Measurements from ENCODE around the gene PARP16. TPM values are rescaled to one million over a fixed set of nuclear protein-coding genes. Genes with fewer than 3 reads are reported as not detected.

The PARP16 gene
- total and polyA plus RNA-seq, 8 donors = 2.6 to 17.5 (median 6.7) TPM

GRCh38 chr15:65323071-65323511 is 36.4 kb upstream of the PARP16 start:
- peaks cover 0 to 13% (median 0%) of the 10 kb centered on the region in 4 donors for H3K4me1 ChIP-seq
- no peak overlapping the region for H3K4me3 ChIP-seq
- no peaks in the 10 kb centered on the region for H3K36me3 ChIP-seq
- peaks cover 0 to 11% (median 0%) of the 10 kb centered on the region in 3 donors for H3K27me3 ChIP-seq
- intact Hi-C loops (cut with DNase I; ENCODE audit: low total_unique reads) = loop anchor here (5.0 kb wide), 1 partner anchor 64 kb away; no protein-coding TSS in a partner anchor
- DNase-seq = peak in 1 of 2 donors; percentile 91
- 14 to 20% (median 16%) methylated on average over 9 of the region's 9 CpGs for WGBS, 5 donors
- peak overlapping the region in 1 of 5 donors; percentile 54 for H3K27ac ChIP-seq
- TF ChIP-seq POLR2AphosphoS5 (IDR thresholded peaks at IDR 0.05) (peak in 2 of 3 donors; percentile 16 to 33), POLR2A (IDR thresholded peaks at IDR 0.05) (no peak)
- no peaks in the 10 kb centered on the region for H3K9me3 ChIP-seq

GRCh38 chr15:65318870-65319356 is 32.2 kb upstream of the PARP16 start:
- no peaks in the 10 kb centered on the region for H3K9me3 ChIP-seq
- no peak overlapping the region for H3K27ac ChIP-seq
- intact Hi-C loops (cut with DNase I; ENCODE audit: low total_unique reads) = no loop called here
- TF ChIP-seq POLR2A (IDR thresholded peaks at IDR 0.05) = no peak
- TF ChIP-seq EP300 (IDR thresholded peaks at IDR 0.05) = no peak
- TF ChIP-seq POLR2AphosphoS5 (IDR thresholded peaks at IDR 0.05) = peak in 1 of 3 donors; percentile 36
- peak in 5 of 7 experiments; percentile 85 to 95 (median 93) for TF ChIP-seq CTCF (IDR thresholded peaks at IDR 0.05)
- no peaks in the 10 kb centered on the region for H3K36me3 ChIP-seq
- peak; percentile 83 to 93 for DNase-seq
- H3K4me1 ChIP-seq = peaks cover 0 to 6% (median 0%) of the 10 kb centered on the region in 4 donors
- H3K4me3 ChIP-seq = no peak overlapping the region
- H3K27me3 ChIP-seq = peaks cover 0 to 11% (median 0%) of the 10 kb centered on the region in 3 donors
- WGBS, 5 donors = 32 to 42% (median 38%) methylated on average over 5 of the region's 5 CpGs

GRCh38 chr15:65312400-65312916 is 25.8 kb upstream of the PARP16 start:
- intact Hi-C loops (cut with DNase I; ENCODE audit: low total_unique reads) = no loop called here
- TF ChIP-seq POLR2AphosphoS5 (IDR thresholded peaks at IDR 0.05) = no peak
- TF ChIP-seq CTCF (IDR thresholded peaks at IDR 0.05) = no peak
- no peak for TF ChIP-seq EP300 (IDR thresholded peaks at IDR 0.05)
- no peak for TF ChIP-seq POLR2A (IDR thresholded peaks at IDR 0.05)
- WGBS, 5 donors = 52 to 70% (median 61%) methylated on average over 11 of the region's 11 CpGs

GRCh38 chr15:65311760-65312159 is 25.1 kb upstream of the PARP16 start:
- WGBS, 5 donors = 29 to 54% (median 38%) methylated on average over 3 of the region's 3 CpGs
- H3K4me1 ChIP-seq = peaks cover 0 to 7% (median 3%) of the 10 kb centered on the region in 4 donors

More at GRCh38 chr15:65312400-65312916, 25.8 kb upstream of the PARP16 start:
- no peaks in the 10 kb centered on the region for H3K36me3 ChIP-seq
- H3K27me3 ChIP-seq = no peaks in the 10 kb centered on the region
- DNase-seq = peak in 1 of 2 donors; percentile 82
- H3K27ac ChIP-seq = no peak overlapping the region
- H3K4me1 ChIP-seq = peaks cover 0 to 7% (median 3%) of the 10 kb centered on the region in 4 donors
- no peak overlapping the region for H3K4me3 ChIP-seq
- no peaks in the 10 kb centered on the region for H3K9me3 ChIP-seq

More at GRCh38 chr15:65311760-65312159, 25.1 kb upstream of the PARP16 start:
- Histone ChIP-seq H3K36me3 (no peaks in the 10 kb centered on the region), H3K27ac (no peak overlapping the region), H3K4me3 (no peak overlapping the region), H3K9me3 (no peaks in the 10 kb centered on the region), H3K27me3 (no peaks in the 10 kb centered on the region)
- TF ChIP-seq CTCF (IDR thresholded peaks at IDR 0.05) = no peak
- no peak for TF ChIP-seq POLR2AphosphoS5 (IDR thresholded peaks at IDR 0.05)
- no peak for TF ChIP-seq POLR2A (IDR thresholded peaks at IDR 0.05)
- TF ChIP-seq EP300 (IDR thresholded peaks at IDR 0.05) = no peak
- intact Hi-C loops (cut with DNase I; ENCODE audit: low total_unique reads) = no loop called here
- DNase-seq = no peak
